NB4 (cell line): ENCODE measurements around the gene CYTH3.

Experiments used
- POLR2A ChIP-seq: IDR thresholded peaks from 2 replicates; pipeline ENCODE4 v1.6.1; 2011; ENCODE audit warnings: mild to moderate bottlenecking; ENCODE audit not compliant: insufficient read length; ENCODE audit errors: extremely low read depth
- TF ChIP-seq, protein P1 (sequence below): IDR thresholded peaks from one replicate; pipeline ENCODE4 v1.5.1; 2012; ENCODE audit warnings: low read depth, low read length

DNA sequence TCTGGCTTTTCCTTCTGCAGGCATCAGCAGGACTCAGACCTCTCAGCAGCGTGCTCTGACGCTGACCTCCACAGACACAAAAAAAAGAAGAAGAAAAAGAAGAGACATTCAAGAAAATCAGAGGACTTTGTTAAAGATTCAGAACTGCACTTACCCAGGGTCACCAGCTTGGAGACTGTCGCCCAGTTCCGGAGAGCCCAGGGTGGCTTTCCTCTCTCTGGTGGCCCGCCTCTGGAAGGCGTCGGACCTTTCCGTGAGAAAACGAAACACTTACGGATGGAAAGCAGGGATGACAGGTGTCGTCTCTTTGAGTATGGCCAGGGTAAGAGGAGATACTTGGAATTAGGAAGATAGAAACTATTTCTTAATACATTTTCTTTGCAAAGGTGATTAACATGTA is 115.7 kb downstream of the CYTH3 start:
- TF ChIP-seq, protein P1, sequence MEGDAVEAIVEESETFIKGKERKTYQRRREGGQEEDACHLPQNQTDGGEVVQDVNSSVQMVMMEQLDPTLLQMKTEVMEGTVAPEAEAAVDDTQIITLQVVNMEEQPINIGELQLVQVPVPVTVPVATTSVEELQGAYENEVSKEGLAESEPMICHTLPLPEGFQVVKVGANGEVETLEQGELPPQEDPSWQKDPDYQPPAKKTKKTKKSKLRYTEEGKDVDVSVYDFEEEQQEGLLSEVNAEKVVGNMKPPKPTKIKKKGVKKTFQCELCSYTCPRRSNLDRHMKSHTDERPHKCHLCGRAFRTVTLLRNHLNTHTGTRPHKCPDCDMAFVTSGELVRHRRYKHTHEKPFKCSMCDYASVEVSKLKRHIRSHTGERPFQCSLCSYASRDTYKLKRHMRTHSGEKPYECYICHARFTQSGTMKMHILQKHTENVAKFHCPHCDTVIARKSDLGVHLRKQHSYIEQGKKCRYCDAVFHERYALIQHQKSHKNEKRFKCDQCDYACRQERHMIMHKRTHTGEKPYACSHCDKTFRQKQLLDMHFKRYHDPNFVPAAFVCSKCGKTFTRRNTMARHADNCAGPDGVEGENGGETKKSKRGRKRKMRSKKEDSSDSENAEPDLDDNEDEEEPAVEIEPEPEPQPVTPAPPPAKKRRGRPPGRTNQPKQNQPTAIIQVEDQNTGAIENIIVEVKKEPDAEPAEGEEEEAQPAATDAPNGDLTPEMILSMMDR, result no peak
- no peak for TF ChIP-seq POLR2A
